K562 (cell line): Measurements from ENCODE around the gene BRAF. TPM values are rescaled to one million over a fixed set of nuclear protein-coding genes. Genes with fewer than 3 reads are reported as not detected.
A peak's percentile ranks its signal among the peaks of the same experiment; 100 is the strongest.

Source experiments
- ATAC-seq: fragments of 200-7000 bp; cut with Tn5 transposase; 3 replicates; pipeline ENCODE4 v1.9.1; 2020; ENCODE audit warnings: moderate library complexity
- BruUV-seq: library from RNA; stranded (reverse); fragments of 400-500 nt; replicated peaks from 2 replicates; lab custom pipeline; 2021; lab: Mats Ljungman, UMichigan
- CTCF ChIA-PET: fragments of 300-600 bp; formaldehyde crosslinking; extraction: SDS; loops from one replicate; lab custom pipeline; 2021; ENCODE audit warnings: low intra/inter-chr PET ratio; lab: Yijun Ruan, JAX
- POLR2A ChIA-PET: fragments of 300-600, 350-650 bp; sonication (Branson Sonifier 250); formaldehyde crosslinking; extraction: SDS; loops from one replicate; lab custom pipeline; 2021; ENCODE audit warnings: antibody characterized with exemption, inconsistent platforms; lab: Yijun Ruan, JAX
- DNase-seq, 4 experiments: peaks; one replicate each; pipeline versions ENCODE4 v3.0.0 to v3.0.0-alpha.2; 2011 to 2018; ENCODE audit warnings: low spot score in 3 of 4, mixed read lengths in 3 of 4; ENCODE audit errors: extremely low read depth in 1 of 4
- FAIRE-seq: peaks from 2 replicates; lab custom pipeline; 2011; peaks lifted over from hg19 to GRCh38; lab: Jason Lieb, UNC
- H2AFZ ChIP-seq: 2 replicates; pipeline ENCODE4 v1.6.0; 2011; ENCODE audit warnings: low read depth, low read length, control low read depth, inconsistent platforms
- H3K27ac ChIP-seq: fragments of 200-600 bp; 3 replicates; pipeline ENCODE4 v1.8.0; 2011; ENCODE audit warnings: low read depth, mild to moderate bottlenecking, control low read depth, inconsistent platforms, low read length, moderate library complexity, mixed read lengths; ENCODE audit errors: extremely low read depth
- H3K27me3 ChIP-seq, 2 experiments: fragments of 300-600 bp in 1 of 2; 2 replicates in 1 of 2; 3 replicates in 1 of 2; pipeline versions ENCODE4 v1.6.0 to v1.8.0; 2011; ENCODE audit warnings: inconsistent platforms in 2 of 2, low read length in 2 of 2, mild to moderate bottlenecking in 1 of 2, mixed read lengths in 1 of 2, moderate library complexity in 1 of 2; ENCODE audit not compliant: control insufficient read depth in 2 of 2, insufficient read depth in 2 of 2
- H3K36me3 ChIP-seq: fragments of 300-600 bp; 3 replicates; pipeline ENCODE4 v1.8.0; 2011; ENCODE audit warnings: mild to moderate bottlenecking, low read length, inconsistent platforms; ENCODE audit not compliant: control insufficient read depth, insufficient read depth
- H3K4me1 ChIP-seq, 2 experiments: fragments of 200-600 bp in 1 of 2; replicated peaks in 1 of 2; 2 replicates in 1 of 2; 3 replicates in 1 of 2; pipeline versions ENCODE4 v1.5.1 to v1.8.0; 2011; ENCODE audit warnings: inconsistent platforms in 2 of 2, low read length in 2 of 2, mild to moderate bottlenecking in 1 of 2, mixed read lengths in 1 of 2, moderate library complexity in 1 of 2; ENCODE audit not compliant: control insufficient read depth in 2 of 2, insufficient read depth in 2 of 2
- H3K4me2 ChIP-seq: 2 replicates; pipeline ENCODE4 v1.6.1; 2011; ENCODE audit warnings: low read length, control low read depth, inconsistent platforms, mixed read lengths; ENCODE audit not compliant: insufficient read depth
- H3K4me3 ChIP-seq: fragments of 200-600 bp; sonication (generic), shearing (Covaris generic); 2 replicates; pipeline ENCODE4 v1.5.1; 2016; ENCODE audit warnings: control low read depth, inconsistent platforms
- H3K79me2 ChIP-seq: fragments of 200-600 bp; 3 replicates; pipeline ENCODE4 v1.8.0; 2011; ENCODE audit warnings: low read length, inconsistent platforms; ENCODE audit not compliant: control insufficient read depth, insufficient read depth
- H3K9ac ChIP-seq, 2 experiments: 2 replicates each; pipeline versions ENCODE4 v1.6.0 to v1.6.1; 2011; ENCODE audit warnings: low read depth in 2 of 2, low read length in 2 of 2, control low read depth in 1 of 2, inconsistent platforms in 1 of 2, mild to moderate bottlenecking in 1 of 2, mixed read lengths in 1 of 2; ENCODE audit not compliant: insufficient read depth in 1 of 2
- H3K9me1 ChIP-seq: one replicate; pipeline ENCODE4 v1.6.0; 2011; ENCODE audit warnings: inconsistent platforms, mild to moderate bottlenecking, low read length, moderate library complexity; ENCODE audit not compliant: control insufficient read depth, insufficient read depth
- H3K9me3 ChIP-seq: replicated peaks from 2 replicates; pipeline ENCODE4 v1.5.1; 2011; ENCODE audit warnings: low read depth, low read length, inconsistent platforms; ENCODE audit not compliant: control insufficient read depth, insufficient read depth
- H4K20me1 ChIP-seq: replicated peaks from 2 replicates; pipeline ENCODE4 v1.6.1; 2011; ENCODE audit warnings: low read length, inconsistent platforms, mixed read lengths; ENCODE audit not compliant: control insufficient read depth, insufficient read depth
- AFF4 ChIP-seq: sonication (generic); formaldehyde crosslinking; IDR thresholded peaks from 2 replicates; pipeline ENCODE4 v1.8.0; 2023; ENCODE audit warnings: mild to moderate bottlenecking, missing genetic modification reagents
- ARID4B ChIP-seq: sonication (generic); formaldehyde crosslinking; IDR thresholded peaks from 2 replicates; pipeline ENCODE4 v1.8.0; 2022; ENCODE audit warnings: mild to moderate bottlenecking, missing genetic modification reagents
- C11orf30 ChIP-seq: fragments of 450-650 bp; IDR thresholded peaks from 2 replicates; pipeline ENCODE4 v1.6.1; 2016; ENCODE audit warnings: low read depth, mild to moderate bottlenecking
- CAMTA2 ChIP-seq: fragments of 250-450 bp; sonication (Bioruptor Pico); conservative IDR thresholded peaks from 2 replicates; pipeline ENCODE4 v1.5.1; 2022
- ESRRB ChIP-seq: fragments of 250-450 bp; sonication (Bioruptor Pico); IDR thresholded peaks from 2 replicates; pipeline ENCODE4 v1.5.0; 2020; ENCODE audit warnings: mild to moderate bottlenecking, moderate library complexity, borderline replicate concordance
- FOXA1 ChIP-seq: fragments of 450-650 bp; IDR thresholded peaks from 2 replicates; pipeline ENCODE4 v1.6.1; 2016; ENCODE audit warnings: mild to moderate bottlenecking, borderline replicate concordance
- HNRNPH1 ChIP-seq: fragments of 200-400 bp; formaldehyde crosslinking; optimal IDR thresholded peaks from 2 replicates; pipeline ENCODE3; 2017; ENCODE audit warnings: low read depth, mild to moderate bottlenecking, low read length, moderate library complexity
- ILF3 ChIP-seq: fragments of 450-650 bp; IDR thresholded peaks from 2 replicates; pipeline ENCODE4 v1.6.1; 2018; ENCODE audit warnings: antibody characterized with exemption, mild to moderate bottlenecking, moderate library complexity, borderline replicate concordance
- RBM22 ChIP-seq: fragments of 200-400 bp; formaldehyde crosslinking; IDR thresholded peaks from 2 replicates; pipeline ENCODE4 v1.6.1; 2018; ENCODE audit warnings: low read length, low read depth; ENCODE audit not compliant: poor library complexity, severe bottlenecking
- TRIM25 ChIP-seq: fragments of 450-650 bp; IDR thresholded peaks from 2 replicates; pipeline ENCODE4 v1.7.0; 2016; ENCODE audit warnings: borderline replicate concordance
- ZNF77 ChIP-seq: fragments of 250-450 bp; sonication (Bioruptor Pico); IDR thresholded peaks from 2 replicates; pipeline ENCODE4 v1.5.0; 2020
- WGBS: fragments of 100-300 bp; shearing (Covaris generic); methylation state at CpG from one replicate; pipeline ENCODE4 v1.1.6; 2016; ENCODE audit warnings: low coverage, mixed read lengths; ENCODE audit not compliant: insufficient coverage; ENCODE audit errors: missing lambda C conversion rate; 5-methylcytosine and 5-hydroxymethylcytosine counted together
- in situ Hi-C: fragments of 300-500 bp; cut with MboI; formaldehyde crosslinking; loops from 4 replicates; pipeline ENCODE4 v1.15.0; 2018; ENCODE audit warnings: inconsistent platforms, mixed read lengths
- intact Hi-C: fragments of 100-400 bp; cut with micrococcal nuclease; formaldehyde crosslinking; loops from 2 replicates; pipeline ENCODE4 v1.14.2; 2022
- polyA plus RNA-seq, 8 experiments: library from polyadenylated mRNA; depleted of rRNA in 4 of 8; stranded (reverse) in 5 of 8; unstranded in 3 of 8; fragments of >200 nt; fragmentation: Nextera tagmentation in 2 of 8; fragmentation: Illumina TruSeq in 1 of 8; extraction: Ambion mirVana in 2 of 8; extraction: Trizol in 1 of 8; gene quantifications; 2 replicates each; pipeline versions ENCODE4 v1.2.1 to v1.2.3, GENCODE V29; 2011 to 2014; ENCODE audit warnings: inconsistent platforms in 1 of 8, missing spikeins in 1 of 8
- total RNA-seq, 7 experiments: library from RNA; depleted of rRNA in 6 of 7; stranded (reverse); fragments of >200 nt in 6 of 7; fragmentation: Illumina TruSeq in 2 of 7; extraction: Trizol in 2 of 7; gene quantifications; 2 replicates each; pipeline versions ENCODE4 v1.2.1 to v1.2.3, GENCODE V29; 2011 to 2021; ENCODE audit warnings: low replicate concordance in 1 of 7

The BRAF gene
- total and polyA plus RNA-seq, 9 of the 15 experiments (the other 6 are each of a cell fraction or from before 2014, with no cell fraction given), result 3.6 to 38.3 (median 21.9) TPM

DNA sequence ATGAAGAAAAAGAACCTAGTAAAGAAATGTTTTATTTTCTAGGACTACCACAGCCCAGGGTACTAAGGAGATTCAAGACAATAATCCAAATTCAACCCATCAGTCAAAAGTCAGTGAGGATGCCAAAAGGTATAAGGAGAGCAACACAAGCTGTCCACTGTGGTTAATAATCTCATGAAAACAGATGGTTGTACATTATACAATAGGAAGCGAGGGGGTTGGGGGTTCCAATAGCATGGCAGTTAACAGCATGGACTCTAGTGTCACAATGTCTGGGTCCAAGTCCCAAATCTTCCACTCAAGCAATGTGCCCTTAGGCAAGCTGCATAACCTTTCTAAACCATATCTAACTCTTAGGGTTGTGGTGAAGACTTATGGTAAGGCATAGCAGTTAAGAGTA, 35.1 kb downstream of the BRAF start (continued):
- TF ChIP-seq FOXA1 (no peak), RBM22 (no peak), ARID4B (no peak)

- no peak overlapping the region for H3K4me2 ChIP-seq
- H4K20me1 ChIP-seq, result 0 out of 2 replicates have a peak, but pooled peaks cover 3% of the 10 kb centered on the region
- 74% methylated on average over 1 of the region's 1 CpG for WGBS
- no TSS peak for BruUV-seq
- H2AFZ ChIP-seq, result no peak overlapping the region
- ATAC-seq (no peak), FAIRE-seq (no peak), DNase-seq (no peak)
- ChIA-PET CTCF (no interaction called here), POLR2A (interaction anchor here (1.0 kb wide), 2 partner anchors 16 to 18 kb away, joined by 4 to 5 read pairs; no protein-coding TSS in a partner anchor)
- in situ Hi-C loops, result no loop called here
- no peak overlapping the region for H3K4me3 ChIP-seq
- H3K4me1 ChIP-seq, result peaks cover 0 to 13% of the 10 kb centered on the region in 2 experiments; a peak in 2 of 5 replicates
- H3K79me2 ChIP-seq, result peaks cover 88% of the 10 kb centered on the region
- H3K27ac ChIP-seq, result no peak overlapping the region
- no peaks in the 10 kb centered on the region for H3K9me1 ChIP-seq
- no peaks in the 10 kb centered on the region for H3K36me3 ChIP-seq
- intact Hi-C loops, result loop anchor here (5.0 kb wide), 1 partner anchor 1702 kb away; no protein-coding TSS in a partner anchor
- H3K27me3 ChIP-seq, result no peaks in the 10 kb centered on the region
- H3K9me3 ChIP-seq, result no peaks in the 10 kb centered on the region
- H3K9ac ChIP-seq, result no peak overlapping the region
- TF ChIP-seq TRIM25 (no peak), ESRRB (CRISPR knock-in tag) (no peak), C11orf30 (peak; percentile 63), AFF4 (CRISPR knock-in tag) (no peak), HNRNPH1 (no peak), ZNF77 (CRISPR knock-in tag) (no peak), ILF3 (no peak), CAMTA2 (CRISPR knock-in tag) (no peak)
Measured at GRCh38 chr7:140889150-140889549, 35.6 kb downstream of the BRAF start.
